Stimulated activated CD4-positive, alpha-beta T cell treated with anti-CD3 and anti-CD28 coated beads, Interleukin-4, amount 100 ng/mL, for 48 hours (primary cell): ENCODE results near the gene CAMK1D.
A peak's percentile ranks its signal among the peaks of the same experiment; 100 is the strongest.

Source experiments
- DNase-seq, 2 donors: peaks; one replicate each; pipeline ENCODE4 v3.0.0-alpha.2; 2020; ENCODE audit warnings: low read depth in 2 of 2

Gene CAMK1D

GRCh38 chr10:12755075-12755474, 405.7 kb downstream of the CAMK1D start:
- no peak for DNase-seq

GRCh38 chr10:12757351-12757750, 408.0 kb downstream of the CAMK1D start:
- no peak for DNase-seq

- no peak for DNase-seq
Measured at GRCh38 chr10:12758271-12758670, 408.9 kb downstream of the CAMK1D start.

GRCh38 chr10:12766223-12766622, 416.9 kb downstream of the CAMK1D start:
- DNase-seq: no peak

- DNase-seq: no peak
Measured at GRCh38 chr10:12768156-12769100, 419.1 kb downstream of the CAMK1D start.

GRCh38 chr10:12769323-12770044, 420.1 kb downstream of the CAMK1D start:
- no peak for DNase-seq

- no peak for DNase-seq
Measured at GRCh38 chr10:12771981-12772760, 422.8 kb downstream of the CAMK1D start.

- DNase-seq: no peak
Measured at GRCh38 chr10:12772797-12773587, 423.6 kb downstream of the CAMK1D start.

GRCh38 chr10:12774204-12774894, 425.0 kb downstream of the CAMK1D start:
- DNase-seq: no peak

- DNase-seq: peak; percentile 11 to 38
Measured at GRCh38 chr10:12777840-12778585, 428.7 kb downstream of the CAMK1D start.

- peak; percentile 20 to 27 for DNase-seq
Measured at GRCh38 chr10:12780634-12781601, 431.6 kb downstream of the CAMK1D start.

GRCh38 chr10:12781976-12782375, 432.6 kb downstream of the CAMK1D start:
- DNase-seq: no peak

- peak in 1 of 2 donors; percentile 44 for DNase-seq
Measured at GRCh38 chr10:12782537-12782936, 433.2 kb downstream of the CAMK1D start.

- no peak for DNase-seq
Measured at GRCh38 chr10:12783293-12783692, 433.9 kb downstream of the CAMK1D start.

GRCh38 chr10:12784646-12785045, 435.3 kb downstream of the CAMK1D start:
- no peak for DNase-seq

GRCh38 chr10:12785415-12785831, 436.1 kb downstream of the CAMK1D start:
- DNase-seq: no peak

- no peak for DNase-seq
Measured at GRCh38 chr10:12787297-12787696, 437.9 kb downstream of the CAMK1D start.

- no peak for DNase-seq
Measured at GRCh38 chr10:12788277-12788676, 438.9 kb downstream of the CAMK1D start.

GRCh38 chr10:12790270-12790669, 440.9 kb downstream of the CAMK1D start:
- DNase-seq: no peak
